HepG2 (cell line): ENCODE measurements around the gene PLXNB2. TPM values are rescaled to one million over a fixed set of nuclear protein-coding genes. Genes with fewer than 3 reads are reported as not detected.
A peak's percentile ranks its signal among the peaks of the same experiment; 100 is the strongest.

Experiments
- HIVEP1 ChIP-seq: sonication (generic); formaldehyde crosslinking; IDR thresholded peaks from 2 replicates; pipeline ENCODE4 v1.4.0; 2020; ENCODE audit warnings: mild to moderate bottlenecking, missing genetic modification reagents
- KLF13 ChIP-seq: sonication (generic); formaldehyde crosslinking; IDR thresholded peaks from 2 replicates; pipeline ENCODE4 v1.4.0; 2020; ENCODE audit warnings: mild to moderate bottlenecking, missing genetic modification reagents
- MTERF4 ChIP-seq: sonication (generic); formaldehyde crosslinking; IDR thresholded peaks from 2 replicates; pipeline ENCODE4 v1.8.0; 2023; ENCODE audit warnings: mild to moderate bottlenecking, missing genetic modification reagents
- PBX3 ChIP-seq: sonication (generic); formaldehyde crosslinking; IDR thresholded peaks from 2 replicates; pipeline ENCODE4 v1.8.1; 2023; ENCODE audit warnings: missing genetic modification reagents, inconsistent platforms, borderline replicate concordance
- PLRG1 ChIP-seq: fragments of 450-650 bp; conservative IDR thresholded peaks from 2 replicates; pipeline ENCODE4 v1.6.1; 2016
- POGZ ChIP-seq: sonication (generic); formaldehyde crosslinking; IDR thresholded peaks from 2 replicates; pipeline ENCODE4 v1.4.0; 2020; ENCODE audit warnings: mild to moderate bottlenecking, missing genetic modification reagents
- RNF2 ChIP-seq: fragments of 450-650 bp; conservative IDR thresholded peaks from 2 replicates; pipeline ENCODE4 v1.6.1; 2016; ENCODE audit warnings: low read depth
- WIZ ChIP-seq: sonication (generic); formaldehyde crosslinking; IDR thresholded peaks from 2 replicates; pipeline ENCODE4 v1.5.1; 2020; ENCODE audit warnings: mild to moderate bottlenecking, missing genetic modification reagents
- ZFAT ChIP-seq: sonication (generic); formaldehyde crosslinking; conservative IDR thresholded peaks from 2 replicates; pipeline ENCODE4 v1.8.1; 2023; ENCODE audit warnings: missing genetic modification reagents, inconsistent platforms
- ZHX2 ChIP-seq, 2 experiments: sonication (generic) in 1 of 2; formaldehyde crosslinking in 1 of 2; IDR thresholded peaks; 2 replicates each; pipeline versions ENCODE4 v1.6.1 to v1.9.0; 2014 to 2022; ENCODE audit warnings: antibody characterized with exemption in 1 of 2, borderline replicate concordance in 1 of 2, inconsistent platforms in 1 of 2, low read depth in 1 of 2, missing genetic modification reagents in 1 of 2
- ZNF780A ChIP-seq: sonication (generic); formaldehyde crosslinking; IDR thresholded peaks from 2 replicates; pipeline ENCODE4 v1.8.0; 2022; ENCODE audit warnings: mild to moderate bottlenecking, missing genetic modification reagents, moderate library complexity
- ZSCAN22 ChIP-seq: sonication (generic); formaldehyde crosslinking; IDR thresholded peaks from 2 replicates; pipeline ENCODE4 v1.4.0; 2020; ENCODE audit warnings: mild to moderate bottlenecking, missing genetic modification reagents
- polyA plus RNA-seq, 8 experiments: library from polyadenylated mRNA; depleted of rRNA in 3 of 8; stranded (reverse) in 7 of 8; unstranded in 1 of 8; fragments of >200 nt; fragmentation: Illumina TruSeq in 4 of 8; extraction: Trizol in 4 of 8; gene quantifications; 2 replicates each; pipeline versions ENCODE4 v1.2.1 to v1.2.3, GENCODE V29; 2011 to 2016; ENCODE audit warnings: low read depth in 4 of 8, missing spikeins in 1 of 8, mixed read lengths in 1 of 8; ENCODE audit not compliant: insufficient read depth in 1 of 8
- total RNA-seq, 5 experiments: library from RNA; depleted of rRNA; stranded (reverse); fragments of >200 nt; fragmentation: Illumina TruSeq; extraction: Trizol; gene quantifications; 2 replicates each; pipeline ENCODE4 v1.2.3, GENCODE V29; 2016; ENCODE audit warnings: low read depth in 1 of 5
- TF ChIP-seq, protein P1 (sequence below), 2 experiments: sonication (generic) in 1 of 2; formaldehyde crosslinking in 1 of 2; IDR thresholded peaks; 2 replicates each; pipeline versions ENCODE4 v1.5.1 to v1.6.1; 2011 to 2020; ENCODE audit warnings: borderline replicate concordance in 1 of 2, low read depth in 1 of 2, low read length in 1 of 2, mild to moderate bottlenecking in 1 of 2, missing genetic modification reagents in 1 of 2, moderate library complexity in 1 of 2
- TF ChIP-seq, protein P2 (sequence below): sonication (generic); formaldehyde crosslinking; IDR thresholded peaks from 2 replicates; pipeline ENCODE4 v1.8.1; 2023; ENCODE audit warnings: missing genetic modification reagents, mild to moderate bottlenecking, borderline replicate concordance

Gene PLXNB2
- total and polyA plus RNA-seq, 2 of the 13 experiments (the other 11 are each of a cell fraction or from before 2014, with no cell fraction given), result 32.6 to 68.9 TPM

DNA sequence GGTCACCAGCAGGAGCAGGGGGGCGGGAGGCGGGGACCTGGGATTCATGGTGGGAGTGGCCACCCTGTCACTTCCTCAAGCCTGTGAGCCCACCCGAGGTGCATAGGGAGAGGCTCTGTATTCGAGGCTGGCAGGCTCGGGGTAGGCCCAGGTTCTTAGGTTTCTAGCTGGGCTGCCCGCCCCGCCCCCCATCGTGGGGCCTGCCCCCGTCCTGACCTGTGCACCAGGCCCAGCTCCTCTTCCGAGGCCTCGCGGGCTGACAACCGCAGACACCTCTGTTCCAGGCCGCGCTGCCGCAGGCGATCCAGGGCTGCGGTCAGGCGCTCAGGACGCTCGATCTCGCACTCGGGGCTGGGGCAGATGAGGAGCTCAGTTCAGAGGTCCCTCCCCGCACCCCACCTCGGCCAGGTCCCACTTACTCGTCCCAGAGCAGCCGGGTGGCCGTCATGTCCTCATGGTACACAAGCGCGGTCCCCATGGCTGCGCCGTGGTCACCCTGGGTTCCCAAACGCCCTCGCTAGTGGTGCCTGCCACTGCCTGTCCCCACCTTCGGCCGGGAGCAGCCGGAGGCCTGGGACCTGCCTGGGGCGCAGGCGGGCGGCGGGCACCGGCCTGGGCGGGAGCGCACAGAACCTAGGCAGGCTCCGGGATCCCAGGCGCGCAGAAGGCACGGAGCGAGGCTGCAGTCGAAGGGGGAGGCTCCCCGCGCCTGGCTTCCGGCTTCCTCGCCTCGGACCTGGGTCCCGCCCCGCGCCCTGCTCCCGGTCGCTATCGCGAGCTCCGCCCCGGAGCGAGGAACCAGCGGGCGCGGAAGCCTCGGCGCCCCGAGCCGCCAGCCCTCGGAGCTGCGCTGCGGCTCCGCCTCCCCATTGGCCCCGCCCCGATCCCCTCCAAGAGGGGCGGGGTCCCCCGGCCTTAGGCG, 56.6 kb downstream of the PLXNB2 start, which contains the start of gene HDAC10 (continued):
- TF ChIP-seq, protein P1, sequence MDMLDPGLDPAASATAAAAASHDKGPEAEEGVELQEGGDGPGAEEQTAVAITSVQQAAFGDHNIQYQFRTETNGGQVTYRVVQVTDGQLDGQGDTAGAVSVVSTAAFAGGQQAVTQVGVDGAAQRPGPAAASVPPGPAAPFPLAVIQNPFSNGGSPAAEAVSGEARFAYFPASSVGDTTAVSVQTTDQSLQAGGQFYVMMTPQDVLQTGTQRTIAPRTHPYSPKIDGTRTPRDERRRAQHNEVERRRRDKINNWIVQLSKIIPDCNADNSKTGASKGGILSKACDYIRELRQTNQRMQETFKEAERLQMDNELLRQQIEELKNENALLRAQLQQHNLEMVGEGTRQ (IDR thresholded peaks at IDR 0.05; ENCODE audit: low read depth, low read length), result no peak
- TF ChIP-seq, protein P1 (CRISPR knock-in tag; IDR thresholded peaks at IDR 0.05; ENCODE audit: borderline replicate concordance), result no peak
- TF ChIP-seq ZNF780A (CRISPR knock-in tag) (no peak), POGZ (CRISPR knock-in tag) (no peak), PLRG1 (no peak), HIVEP1 (CRISPR knock-in tag) (no peak), ZFAT (CRISPR knock-in tag) (no peak), MTERF4 (CRISPR knock-in tag) (peak; percentile 42; the same call in 1 of the 2 replicates), ZHX2 (IDR thresholded peaks at IDR 0.05; ENCODE audit: low read depth) (no peak), ZHX2 (CRISPR knock-in tag; IDR thresholded peaks at IDR 0.05; ENCODE audit: borderline replicate concordance) (no peak), PBX3 (CRISPR knock-in tag) (no peak), WIZ (CRISPR knock-in tag) (no peak), RNF2 (no peak; the same call in 1 of the 2 replicates), KLF13 (CRISPR knock-in tag) (no peak), ZSCAN22 (CRISPR knock-in tag) (no peak)
- TF ChIP-seq, protein P2, sequence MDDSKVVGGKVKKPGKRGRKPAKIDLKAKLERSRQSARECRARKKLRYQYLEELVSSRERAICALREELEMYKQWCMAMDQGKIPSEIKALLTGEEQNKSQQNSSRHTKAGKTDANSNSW (CRISPR knock-in tag), result peak; percentile 80; the same call in 1 of the 2 replicates
